K562 (cell line): ENCODE results near the gene OTULIN. TPM values are rescaled to one million over a fixed set of nuclear protein-coding genes. Genes with fewer than 3 reads are reported as not detected.

Experiments used
- ATAC-seq: fragments of 200-7000 bp; cut with Tn5 transposase; 3 replicates; pipeline ENCODE4 v1.9.1; 2020; ENCODE audit warnings: moderate library complexity
- BruUV-seq: library from RNA; stranded (reverse); fragments of 400-500 nt; replicated peaks from 2 replicates; lab custom pipeline; 2021; lab: Mats Ljungman, UMichigan
- CTCF ChIA-PET: fragments of 300-600 bp; formaldehyde crosslinking; extraction: SDS; loops from one replicate; lab custom pipeline; 2021; ENCODE audit warnings: low intra/inter-chr PET ratio; lab: Yijun Ruan, JAX
- POLR2A ChIA-PET: fragments of 300-600, 350-650 bp; sonication (Branson Sonifier 250); formaldehyde crosslinking; extraction: SDS; loops from one replicate; lab custom pipeline; 2021; ENCODE audit warnings: antibody characterized with exemption, inconsistent platforms; lab: Yijun Ruan, JAX
- DNase-seq, 4 experiments: peaks; one replicate each; pipeline versions ENCODE4 v3.0.0 to v3.0.0-alpha.2; 2011 to 2018; ENCODE audit warnings: low spot score in 3 of 4, mixed read lengths in 3 of 4; ENCODE audit errors: extremely low read depth in 1 of 4
- FAIRE-seq: peaks from 2 replicates; lab custom pipeline; 2011; peaks lifted over from hg19 to GRCh38; lab: Jason Lieb, UNC
- H2AFZ ChIP-seq: 2 replicates; pipeline ENCODE4 v1.6.0; 2011; ENCODE audit warnings: low read depth, low read length, control low read depth, inconsistent platforms
- H3K27ac ChIP-seq: fragments of 200-600 bp; 3 replicates; pipeline ENCODE4 v1.8.0; 2011; ENCODE audit warnings: low read depth, mild to moderate bottlenecking, control low read depth, inconsistent platforms, low read length, moderate library complexity, mixed read lengths; ENCODE audit errors: extremely low read depth
- H3K27me3 ChIP-seq, 2 experiments: fragments of 300-600 bp in 1 of 2; 2 replicates in 1 of 2; 3 replicates in 1 of 2; pipeline versions ENCODE4 v1.6.0 to v1.8.0; 2011; ENCODE audit warnings: inconsistent platforms in 2 of 2, low read length in 2 of 2, mild to moderate bottlenecking in 1 of 2, mixed read lengths in 1 of 2, moderate library complexity in 1 of 2; ENCODE audit not compliant: control insufficient read depth in 2 of 2, insufficient read depth in 2 of 2
- H3K36me3 ChIP-seq: fragments of 300-600 bp; 3 replicates; pipeline ENCODE4 v1.8.0; 2011; ENCODE audit warnings: mild to moderate bottlenecking, low read length, inconsistent platforms; ENCODE audit not compliant: control insufficient read depth, insufficient read depth
- H3K4me1 ChIP-seq, 2 experiments: fragments of 200-600 bp in 1 of 2; replicated peaks in 1 of 2; 2 replicates in 1 of 2; 3 replicates in 1 of 2; pipeline versions ENCODE4 v1.5.1 to v1.8.0; 2011; ENCODE audit warnings: inconsistent platforms in 2 of 2, low read length in 2 of 2, mild to moderate bottlenecking in 1 of 2, mixed read lengths in 1 of 2, moderate library complexity in 1 of 2; ENCODE audit not compliant: control insufficient read depth in 2 of 2, insufficient read depth in 2 of 2
- H3K4me2 ChIP-seq: 2 replicates; pipeline ENCODE4 v1.6.1; 2011; ENCODE audit warnings: low read length, control low read depth, inconsistent platforms, mixed read lengths; ENCODE audit not compliant: insufficient read depth
- H3K4me3 ChIP-seq: fragments of 200-600 bp; sonication (generic), shearing (Covaris generic); 2 replicates; pipeline ENCODE4 v1.5.1; 2016; ENCODE audit warnings: control low read depth, inconsistent platforms
- H3K79me2 ChIP-seq: fragments of 200-600 bp; 3 replicates; pipeline ENCODE4 v1.8.0; 2011; ENCODE audit warnings: low read length, inconsistent platforms; ENCODE audit not compliant: control insufficient read depth, insufficient read depth
- H3K9ac ChIP-seq, 2 experiments: 2 replicates each; pipeline versions ENCODE4 v1.6.0 to v1.6.1; 2011; ENCODE audit warnings: low read depth in 2 of 2, low read length in 2 of 2, control low read depth in 1 of 2, inconsistent platforms in 1 of 2, mild to moderate bottlenecking in 1 of 2, mixed read lengths in 1 of 2; ENCODE audit not compliant: insufficient read depth in 1 of 2
- H3K9me1 ChIP-seq: one replicate; pipeline ENCODE4 v1.6.0; 2011; ENCODE audit warnings: inconsistent platforms, mild to moderate bottlenecking, low read length, moderate library complexity; ENCODE audit not compliant: control insufficient read depth, insufficient read depth
- H3K9me3 ChIP-seq: replicated peaks from 2 replicates; pipeline ENCODE4 v1.5.1; 2011; ENCODE audit warnings: low read depth, low read length, inconsistent platforms; ENCODE audit not compliant: control insufficient read depth, insufficient read depth
- H4K20me1 ChIP-seq: replicated peaks from 2 replicates; pipeline ENCODE4 v1.6.1; 2011; ENCODE audit warnings: low read length, inconsistent platforms, mixed read lengths; ENCODE audit not compliant: control insufficient read depth, insufficient read depth
- ARID1B ChIP-seq: fragments of 450-650 bp; IDR thresholded peaks from 2 replicates; pipeline ENCODE4 v1.6.1; 2016; ENCODE audit warnings: antibody characterized with exemption, mild to moderate bottlenecking, inconsistent platforms
- ARID3A ChIP-seq: IDR thresholded peaks from 2 replicates; pipeline ENCODE4 v1.6.1; 2012; ENCODE audit warnings: low read depth, low read length, improper control_type of control experiment, borderline replicate concordance
- CBFA2T3 ChIP-seq: fragments of 450-650 bp; IDR thresholded peaks from 2 replicates; pipeline ENCODE4 v1.6.1; 2017
- COPS2 ChIP-seq: fragments of 450-650 bp; conservative IDR thresholded peaks from 2 replicates; pipeline ENCODE4 v1.6.1; 2016; ENCODE audit warnings: mild to moderate bottlenecking, moderate library complexity
- CREBBP ChIP-seq: IDR thresholded peaks from one replicate; pipeline ENCODE4 v1.6.1; 2012; ENCODE audit warnings: low read depth, mild to moderate bottlenecking, control low read depth, inconsistent platforms, low read length
- CTBP1 ChIP-seq: fragments of 450-650 bp; IDR thresholded peaks from 2 replicates; pipeline ENCODE4 v1.6.1; 2016; ENCODE audit warnings: borderline replicate concordance
- DPF2 ChIP-seq: fragments of 450-650 bp; IDR thresholded peaks from 2 replicates; pipeline ENCODE4 v1.6.1; 2016
- EP400 ChIP-seq: fragments of 450-650 bp; IDR thresholded peaks from 2 replicates; pipeline ENCODE4 v1.6.1; 2017; ENCODE audit warnings: antibody characterized with exemption, mild to moderate bottlenecking, moderate library complexity
- KLF10 ChIP-seq: fragments of 250-450 bp; sonication (Bioruptor Pico); IDR thresholded peaks from 2 replicates; pipeline ENCODE4 v1.6.1; 2021; ENCODE audit warnings: matching md5 sums
- L3MBTL2 ChIP-seq: fragments of 450-650 bp; IDR thresholded peaks from 2 replicates; pipeline ENCODE4 v1.6.1; 2016; ENCODE audit warnings: mild to moderate bottlenecking, moderate library complexity
- LEF1 ChIP-seq: fragments of 450-650 bp; IDR thresholded peaks from 2 replicates; pipeline ENCODE4 v1.6.1; 2016; ENCODE audit warnings: mild to moderate bottlenecking
- MAFF ChIP-seq: IDR thresholded peaks from 2 replicates; pipeline ENCODE4 v1.6.1; 2012; ENCODE audit warnings: low read length, improper control_type of control experiment
- MAZ ChIP-seq, 2 experiments: fragments of 450-650 bp in 1 of 2; sonication (generic) in 1 of 2; formaldehyde crosslinking; IDR thresholded peaks in 1 of 2; conservative IDR thresholded peaks in 1 of 2; 2 replicates each; pipeline versions ENCODE4 v1.4.0 to v1.5.0; 2020; ENCODE audit warnings: mild to moderate bottlenecking in 1 of 2, missing genetic modification reagents in 1 of 2
- MECOM ChIP-seq: fragments of 250-450 bp; sonication (Bioruptor Pico); IDR thresholded peaks from 2 replicates; pipeline ENCODE4 v1.8.0; 2022; ENCODE audit warnings: inconsistent platforms
- NBN ChIP-seq: fragments of 450-650 bp; IDR thresholded peaks from 2 replicates; pipeline ENCODE4 v1.6.1; 2016; ENCODE audit warnings: low read depth, mild to moderate bottlenecking
- NCOR1 ChIP-seq: fragments of 450-650 bp; IDR thresholded peaks from 2 replicates; pipeline ENCODE4 v1.6.1; 2016; ENCODE audit warnings: mild to moderate bottlenecking, moderate library complexity
- NFATC3 ChIP-seq: fragments of 450-650 bp; IDR thresholded peaks from 2 replicates; pipeline ENCODE4 v1.6.1; 2017; ENCODE audit warnings: mild to moderate bottlenecking
- SMARCA4 ChIP-seq: fragments of 450-650 bp; IDR thresholded peaks from 2 replicates; pipeline ENCODE4 v1.6.1; 2016
- SMARCC2 ChIP-seq: fragments of 450-650 bp; IDR thresholded peaks from 2 replicates; pipeline ENCODE4 v1.6.1; 2017; ENCODE audit warnings: antibody characterized with exemption, moderate library complexity, mild to moderate bottlenecking, low read depth
- TSC22D4 ChIP-seq: fragments of 450-650 bp; IDR thresholded peaks from 2 replicates; pipeline ENCODE4 v1.6.1; 2016; ENCODE audit warnings: missing genetic modification characterization, missing biosample characterization, control low read depth
- ZKSCAN8 ChIP-seq: fragments of 200-800 bp; sonication (Bioruptor generic); IDR thresholded peaks from 2 replicates; pipeline ENCODE4 v1.6.1; 2016; ENCODE audit warnings: missing genetic modification characterization, missing compliant biosample characterization
- ZNF695 ChIP-seq: fragments of 450-650 bp; formaldehyde crosslinking; IDR thresholded peaks from 2 replicates; pipeline ENCODE4 v1.4.0; 2020; ENCODE audit warnings: mild to moderate bottlenecking, moderate library complexity
- ZNF766 ChIP-seq: fragments of 200-800 bp; sonication (Bioruptor generic); conservative IDR thresholded peaks from 2 replicates; pipeline ENCODE4 v1.6.1; 2016; ENCODE audit warnings: missing genetic modification characterization, missing compliant biosample characterization
- WGBS: fragments of 100-300 bp; shearing (Covaris generic); methylation state at CpG from one replicate; pipeline ENCODE4 v1.1.6; 2016; ENCODE audit warnings: low coverage, mixed read lengths; ENCODE audit not compliant: insufficient coverage; ENCODE audit errors: missing lambda C conversion rate; 5-methylcytosine and 5-hydroxymethylcytosine counted together
- in situ Hi-C: fragments of 300-500 bp; cut with MboI; formaldehyde crosslinking; loops from 4 replicates; pipeline ENCODE4 v1.15.0; 2018; ENCODE audit warnings: inconsistent platforms, mixed read lengths
- intact Hi-C: fragments of 100-400 bp; cut with micrococcal nuclease; formaldehyde crosslinking; loops from 2 replicates; pipeline ENCODE4 v1.14.2; 2022
- polyA plus RNA-seq, 8 experiments: library from polyadenylated mRNA; depleted of rRNA in 4 of 8; stranded (reverse) in 5 of 8; unstranded in 3 of 8; fragments of >200 nt; fragmentation: Nextera tagmentation in 2 of 8; fragmentation: Illumina TruSeq in 1 of 8; extraction: Ambion mirVana in 2 of 8; extraction: Trizol in 1 of 8; gene quantifications; 2 replicates each; pipeline versions ENCODE4 v1.2.1 to v1.2.3, GENCODE V29; 2011 to 2014; ENCODE audit warnings: inconsistent platforms in 1 of 8, missing spikeins in 1 of 8
- total RNA-seq, 7 experiments: library from RNA; depleted of rRNA in 6 of 7; stranded (reverse); fragments of >200 nt in 6 of 7; fragmentation: Illumina TruSeq in 2 of 7; extraction: Trizol in 2 of 7; gene quantifications; 2 replicates each; pipeline versions ENCODE4 v1.2.1 to v1.2.3, GENCODE V29; 2011 to 2021; ENCODE audit warnings: low replicate concordance in 1 of 7
- TF ChIP-seq, protein P1 (sequence below), 2 experiments: fragments of 450-650 bp; conservative IDR thresholded peaks; 2 replicates each; pipeline ENCODE4 v1.6.1; 2017; ENCODE audit warnings: mild to moderate bottlenecking in 2 of 2, moderate library complexity in 2 of 2

The OTULIN gene
- total and polyA plus RNA-seq, 9 of the 15 experiments (the other 6 are each of a cell fraction or from before 2014, with no cell fraction given) = 3.3 to 33.6 (median 20.1) TPM

DNA sequence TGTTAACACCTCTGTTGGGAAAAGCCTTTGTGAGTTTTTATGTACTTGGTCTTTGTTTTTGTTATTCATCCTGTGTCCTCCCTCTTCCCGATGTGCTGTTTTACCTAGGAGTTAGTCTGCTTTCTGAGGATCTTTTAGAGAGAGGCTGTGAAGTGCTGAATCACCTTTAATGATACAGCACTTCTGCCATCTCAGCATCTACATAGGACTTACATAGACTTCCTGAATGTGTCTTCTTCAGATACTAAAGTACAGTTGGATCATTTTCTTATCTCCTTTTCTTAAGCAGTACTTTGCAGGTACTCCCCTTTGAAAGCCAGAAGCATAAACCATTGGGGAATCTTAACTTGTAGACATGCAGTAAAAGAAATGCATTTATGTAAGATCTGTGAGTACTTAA is 31.5 kb downstream of the OTULIN start:
- H3K36me3 ChIP-seq = peaks cover 92% of the 10 kb centered on the region
- WGBS = 6% methylated on average over 1 of the region's 1 CpG
- FAIRE-seq (peak; percentile 84), ATAC-seq (peak; percentile 83), DNase-seq (peak; percentile 66 to 75 (median 68))
- in situ Hi-C loops (no loop called here), intact Hi-C loops (no loop called here)
- CTCF ChIA-PET = no interaction called here
- H3K9me1 ChIP-seq = peaks cover 3% of the 10 kb centered on the region
- H4K20me1 ChIP-seq = no peaks in the 10 kb centered on the region
- H2AFZ ChIP-seq = no peak overlapping the region
- H3K4me2 ChIP-seq = peak overlapping the region; percentile 42
- peak overlapping the region in 1 of 2 experiments; percentile 14; a peak in 1 of 4 replicates for H3K9ac ChIP-seq
- BruUV-seq = no TSS peak
- H3K4me1 ChIP-seq = peaks cover 7 to 38% of the 10 kb centered on the region in 2 experiments; a peak in 4 of 5 replicates
- 0 out of 3 replicates have a peak, but pooled peaks cover 6% of the 10 kb centered on the region for H3K79me2 ChIP-seq
- H3K4me3 ChIP-seq = no peak overlapping the region
- H3K27ac ChIP-seq = peak overlapping the region; percentile 52
- POLR2A ChIA-PET = interaction anchor here (0.6 to 1.8 kb wide), 3 partner anchors 10 to 209 kb away, joined by 3 to 6 read pairs (median 4); no protein-coding TSS in a partner anchor
- H3K9me3 ChIP-seq = no peaks in the 10 kb centered on the region
- H3K27me3 ChIP-seq = no peaks in the 10 kb centered on the region
- TF ChIP-seq EP400 (0 out of 2 replicates have a peak, but pooled peaks have one; percentile 20), NCOR1 (peak; percentile 60; the same call in 1 of the 2 replicates), KLF10 (CRISPR knock-in tag) (no peak), MAFF (peak; percentile 98), SMARCA4 (peak; percentile 88), ZNF695 (CRISPR knock-in tag) (no peak), CBFA2T3 (peak; percentile 80), LEF1 (peak; percentile 50; the same call in 1 of the 2 replicates), DPF2 (peak; percentile 91), COPS2 (no peak), MECOM (CRISPR knock-in tag) (peak; percentile 86), ARID3A (peak; percentile 40; the same call in 1 of the 2 replicates), ZKSCAN8 (CRISPR knock-in tag) (peak; percentile 28; the same call in 1 of the 2 replicates), L3MBTL2 (peak; percentile 32; the same call in 1 of the 2 replicates), TSC22D4 (no peak), NFATC3 (no peak), SMARCC2 (peak; percentile 60; the same call in 1 of the 2 replicates), ARID1B (peak; percentile 88), MAZ (CRISPR knock-in tag; conservative IDR thresholded peaks at IDR 0.05 in 1 of 2, IDR thresholded peaks at IDR 0.05 in 1 of 2) (peak in 1 of 2 experiments; percentile 24; a peak in 1 of 4 replicates), ZNF766 (no peak), CREBBP (no peak), CTBP1 (peak; percentile 92), NBN (peak; percentile 70; the same call in 1 of the 2 replicates)
- TF ChIP-seq, protein P1, sequence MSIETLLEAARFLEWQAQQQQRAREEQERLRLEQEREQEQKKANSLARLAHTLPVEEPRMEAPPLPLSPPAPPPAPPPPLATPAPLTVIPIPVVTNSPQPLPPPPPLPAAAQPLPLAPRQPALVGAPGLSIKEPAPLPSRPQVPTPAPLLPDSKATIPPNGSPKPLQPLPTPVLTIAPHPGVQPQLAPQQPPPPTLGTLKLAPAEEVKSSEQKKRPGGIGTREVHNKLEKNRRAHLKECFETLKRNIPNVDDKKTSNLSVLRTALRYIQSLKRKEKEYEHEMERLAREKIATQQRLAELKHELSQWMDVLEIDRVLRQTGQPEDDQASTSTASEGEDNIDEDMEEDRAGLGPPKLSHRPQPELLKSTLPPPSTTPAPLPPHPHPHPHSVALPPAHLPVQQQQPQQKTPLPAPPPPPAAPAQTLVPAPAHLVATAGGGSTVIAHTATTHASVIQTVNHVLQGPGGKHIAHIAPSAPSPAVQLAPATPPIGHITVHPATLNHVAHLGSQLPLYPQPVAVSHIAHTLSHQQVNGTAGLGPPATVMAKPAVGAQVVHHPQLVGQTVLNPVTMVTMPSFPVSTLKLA (conservative IDR thresholded peaks at IDR 0.05) = peak in 1 of 2 experiments; percentile 29; a peak in 1 of 4 replicates
